SK-N-SH treated with all-trans-retinoic acid at 6 μM for 48 hours (cell line): ENCODE measurements around the gene TLL2.

ENCODE experiments used
- ATAC-seq: fragments of 200-7000 bp; cut with Tn5 transposase; 3 replicates; pipeline ENCODE4 v1.9.1; 2020; ENCODE audit warnings: mild to moderate bottlenecking, moderate library complexity
- ARNTL ChIP-seq: fragments of 450-650 bp; formaldehyde crosslinking; IDR thresholded peaks from 2 replicates; pipeline ENCODE4 v1.5.0; 2020; ENCODE audit warnings: low read depth, mild to moderate bottlenecking, moderate library complexity, borderline replicate concordance
- BACH2 ChIP-seq: fragments of 250-450 bp; sonication (Bioruptor Pico); IDR thresholded peaks from 2 replicates; pipeline ENCODE4 v1.9.0; 2021; ENCODE audit warnings: mild to moderate bottlenecking, borderline replicate concordance
- CREB5 ChIP-seq: fragments of 250-450 bp; sonication (Bioruptor Pico); IDR thresholded peaks from 2 replicates; pipeline ENCODE4 v1.5.1; 2020; ENCODE audit warnings: low read depth, mild to moderate bottlenecking, moderate library complexity
- CSDC2 ChIP-seq: fragments of 250-450 bp; sonication (Bioruptor Pico); IDR thresholded peaks from 2 replicates; pipeline ENCODE4 v1.5.0; 2020; ENCODE audit warnings: mild to moderate bottlenecking, moderate library complexity
- GLIS3 ChIP-seq: fragments of 250-450 bp; sonication (Bioruptor Pico); IDR thresholded peaks from 2 replicates; pipeline ENCODE4 v1.5.0; 2020; ENCODE audit warnings: mild to moderate bottlenecking, moderate library complexity
- ISL1 ChIP-seq: fragments of 250-450 bp; sonication (Bioruptor Pico); IDR thresholded peaks from 2 replicates; pipeline ENCODE4 v2.1.2; 2022; ENCODE audit warnings: mild to moderate bottlenecking, moderate library complexity
- OSR1 ChIP-seq: fragments of 250-450 bp; sonication (Bioruptor Pico); IDR thresholded peaks from 2 replicates; pipeline ENCODE4 v1.8.0; 2022; ENCODE audit warnings: moderate library complexity, mild to moderate bottlenecking, inconsistent platforms
- PATZ1 ChIP-seq: fragments of 250-450 bp; sonication (Bioruptor Pico); IDR thresholded peaks from 2 replicates; pipeline ENCODE4 v1.8.0; 2020; ENCODE audit warnings: mild to moderate bottlenecking, moderate library complexity, borderline replicate concordance
- RARB ChIP-seq: fragments of 250-450 bp; sonication (Bioruptor Pico); IDR thresholded peaks from 2 replicates; pipeline ENCODE4 v1.8.0; 2021; ENCODE audit warnings: mild to moderate bottlenecking, moderate library complexity
- SNAI2 ChIP-seq: fragments of 250-450 bp; sonication (Bioruptor Pico); IDR thresholded peaks from 2 replicates; pipeline ENCODE4 v1.5.0; 2020; ENCODE audit warnings: mild to moderate bottlenecking, moderate library complexity
- TCF4 ChIP-seq: fragments of 250-450 bp; sonication (Bioruptor Pico); IDR thresholded peaks from 2 replicates; pipeline ENCODE4 v1.8.0; 2021; ENCODE audit warnings: mild to moderate bottlenecking, moderate library complexity, borderline replicate concordance
- TOX ChIP-seq: fragments of 250-450 bp; sonication (Bioruptor Pico); IDR thresholded peaks from 2 replicates; pipeline ENCODE4 v1.8.0; 2021; ENCODE audit warnings: mild to moderate bottlenecking, moderate library complexity, borderline replicate concordance
- TSHZ2 ChIP-seq: fragments of 250-450 bp; sonication (Bioruptor Pico); IDR thresholded peaks from 2 replicates; pipeline ENCODE4 v1.5.0; 2020; ENCODE audit warnings: mild to moderate bottlenecking, moderate library complexity
- ZC3H10 ChIP-seq: fragments of 250-450 bp; sonication (Bioruptor Pico); IDR thresholded peaks from 2 replicates; pipeline ENCODE4 v1.5.1; 2021; ENCODE audit warnings: mild to moderate bottlenecking, moderate library complexity
- ZFP3 ChIP-seq: fragments of 250-450 bp; sonication (Bioruptor Pico); IDR thresholded peaks from 2 replicates; pipeline ENCODE4 v1.5.0; 2020; ENCODE audit warnings: mild to moderate bottlenecking, moderate library complexity
- ZFP30 ChIP-seq: fragments of 450-650 bp; formaldehyde crosslinking; IDR thresholded peaks from 2 replicates; pipeline ENCODE4 v1.5.0; 2022; ENCODE audit warnings: mild to moderate bottlenecking, moderate library complexity
- ZNF8 ChIP-seq: fragments of 450-650 bp; formaldehyde crosslinking; IDR thresholded peaks from 2 replicates; pipeline ENCODE4 v1.5.0; 2020; ENCODE audit warnings: mild to moderate bottlenecking, moderate library complexity
- TF ChIP-seq, protein P1 (sequence below): fragments of 250-450 bp; sonication (Bioruptor Pico); IDR thresholded peaks from 2 replicates; pipeline ENCODE4 v1.5.1; 2021; ENCODE audit warnings: mild to moderate bottlenecking, moderate library complexity
- TF ChIP-seq, protein P2 (sequence below): fragments of 250-450 bp; sonication (Bioruptor Pico); IDR thresholded peaks from 2 replicates; pipeline ENCODE4 v1.8.0; 2021; ENCODE audit warnings: low read depth, mild to moderate bottlenecking, moderate library complexity, borderline replicate concordance

Gene TLL2

GRCh38 chr10:96366508-96366907, 147.2 kb downstream of the TLL2 start:
- ATAC-seq = no peak
- no peak for TF ChIP-seq RARB (CRISPR knock-in tag)
- no peak for TF ChIP-seq ZNF8
- TF ChIP-seq TCF4 (CRISPR knock-in tag) = no peak
- no peak for TF ChIP-seq TSHZ2 (CRISPR knock-in tag)
- no peak for TF ChIP-seq GLIS3 (CRISPR knock-in tag)
- TF ChIP-seq, protein P1, sequence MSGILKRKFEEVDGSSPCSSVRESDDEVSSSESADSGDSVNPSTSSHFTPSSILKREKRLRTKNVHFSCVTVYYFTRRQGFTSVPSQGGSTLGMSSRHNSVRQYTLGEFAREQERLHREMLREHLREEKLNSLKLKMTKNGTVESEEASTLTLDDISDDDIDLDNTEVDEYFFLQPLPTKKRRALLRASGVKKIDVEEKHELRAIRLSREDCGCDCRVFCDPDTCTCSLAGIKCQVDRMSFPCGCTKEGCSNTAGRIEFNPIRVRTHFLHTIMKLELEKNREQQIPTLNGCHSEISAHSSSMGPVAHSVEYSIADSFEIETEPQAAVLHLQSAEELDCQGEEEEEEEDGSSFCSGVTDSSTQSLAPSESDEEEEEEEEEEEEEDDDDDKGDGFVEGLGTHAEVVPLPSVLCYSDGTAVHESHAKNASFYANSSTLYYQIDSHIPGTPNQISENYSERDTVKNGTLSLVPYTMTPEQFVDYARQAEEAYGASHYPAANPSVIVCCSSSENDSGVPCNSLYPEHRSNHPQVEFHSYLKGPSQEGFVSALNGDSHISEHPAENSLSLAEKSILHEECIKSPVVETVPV (CRISPR knock-in tag) = no peak
- TF ChIP-seq, all 23 proteins: peak for 0

DNA sequence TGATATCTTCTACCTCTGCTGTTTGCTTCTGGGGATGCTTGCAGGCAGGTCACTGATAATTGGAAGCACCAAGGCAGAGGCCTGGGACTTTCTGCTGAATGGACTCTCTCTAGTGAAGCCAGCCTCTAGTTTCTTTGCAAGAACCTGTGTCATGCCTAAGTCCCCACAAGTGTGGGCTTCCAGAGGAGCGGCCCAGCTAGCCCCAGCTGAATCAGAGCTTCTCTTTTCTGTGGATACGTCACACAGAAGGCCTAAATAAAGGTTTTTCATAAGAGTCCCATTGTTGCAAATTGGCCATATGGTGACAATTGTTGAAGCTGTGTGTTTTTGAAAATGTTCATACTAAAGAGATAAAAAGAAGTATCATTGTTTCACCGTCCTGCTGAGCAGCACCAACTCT, 148.2 kb downstream of the TLL2 start:
- TF ChIP-seq, protein P1 (CRISPR knock-in tag) = no peak
- no peak for TF ChIP-seq ARNTL
- no peak for TF ChIP-seq OSR1
- no peak for TF ChIP-seq ZC3H10
- no peak for TF ChIP-seq BACH2 (CRISPR knock-in tag)
- no peak for TF ChIP-seq TOX (CRISPR knock-in tag)
- TF ChIP-seq GLIS3 (CRISPR knock-in tag) = no peak
- TF ChIP-seq ZFP3 (CRISPR knock-in tag) = no peak
- no peak for TF ChIP-seq TCF4 (CRISPR knock-in tag)
- TF ChIP-seq ZFP30 = no peak
- TF ChIP-seq TSHZ2 (CRISPR knock-in tag) = no peak
- no peak for TF ChIP-seq ISL1 (CRISPR knock-in tag)
- TF ChIP-seq RARB (CRISPR knock-in tag) = no peak
- TF ChIP-seq SNAI2 (CRISPR knock-in tag) = no peak
- no peak for TF ChIP-seq CSDC2 (CRISPR knock-in tag)
- TF ChIP-seq, protein P2, sequence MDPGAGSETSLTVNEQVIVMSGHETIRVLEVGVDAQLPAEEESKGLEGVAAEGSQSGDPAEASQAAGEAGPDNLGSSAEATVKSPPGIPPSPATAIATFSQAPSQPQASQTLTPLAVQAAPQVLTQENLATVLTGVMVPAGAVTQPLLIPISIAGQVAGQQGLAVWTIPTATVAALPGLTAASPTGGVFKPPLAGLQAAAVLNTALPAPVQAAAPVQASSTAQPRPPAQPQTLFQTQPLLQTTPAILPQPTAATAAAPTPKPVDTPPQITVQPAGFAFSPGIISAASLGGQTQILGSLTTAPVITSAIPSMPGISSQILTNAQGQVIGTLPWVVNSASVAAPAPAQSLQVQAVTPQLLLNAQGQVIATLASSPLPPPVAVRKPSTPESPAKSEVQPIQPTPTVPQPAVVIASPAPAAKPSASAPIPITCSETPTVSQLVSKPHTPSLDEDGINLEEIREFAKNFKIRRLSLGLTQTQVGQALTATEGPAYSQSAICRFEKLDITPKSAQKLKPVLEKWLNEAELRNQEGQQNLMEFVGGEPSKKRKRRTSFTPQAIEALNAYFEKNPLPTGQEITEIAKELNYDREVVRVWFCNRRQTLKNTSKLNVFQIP (CRISPR knock-in tag) = no peak
- no peak for TF ChIP-seq PATZ1 (CRISPR knock-in tag)
- no peak for TF ChIP-seq CREB5
- ATAC-seq = no peak
